GM21367 (cell line): ENCODE data around the gene TBC1D16.
"Not testable (repeated sequence)": the region's sequence is repeated elsewhere in the genome, so short reads cannot be mapped to it uniquely, and the experiment has no call there.

ENCODE experiments used
- ATAC-seq: cut with Tn5 transposase; IDR thresholded peaks from one replicate; pipeline ENCODE4 v1.9.1; 2021; ENCODE audit not compliant: unreplicated experiment

Gene TBC1D16

GRCh38 chr17:79977161-79977631 lies 58.5 kb downstream of the TBC1D16 start:
- no peak for ATAC-seq

- ATAC-seq: no peak
These were observed 59.2 kb downstream of the TBC1D16 start for GRCh38 chr17:79976451-79976850.

- ATAC-seq: no peak
These were observed 60.1 kb downstream of the TBC1D16 start for GRCh38 chr17:79975498-79976134.

- ATAC-seq: no peak
These were observed 60.8 kb downstream of the TBC1D16 start for GRCh38 chr17:79974566-79975497.

- ATAC-seq: no peak
These were observed 64.0 kb downstream of the TBC1D16 start for GRCh38 chr17:79971651-79972050.

GRCh38 chr17:79970576-79971068 lies 65.0 kb downstream of the TBC1D16 start:
- ATAC-seq: no peak

- no peak for ATAC-seq
These were observed 65.8 kb downstream of the TBC1D16 start for GRCh38 chr17:79969906-79970305.

GRCh38 chr17:79968116-79968515 lies 67.6 kb downstream of the TBC1D16 start:
- no peak for ATAC-seq

GRCh38 chr17:79966681-79967080 lies 69.0 kb downstream of the TBC1D16 start:
- ATAC-seq: no peak

GRCh38 chr17:79965806-79966205 lies 69.9 kb downstream of the TBC1D16 start:
- no peak for ATAC-seq

GRCh38 chr17:79962467-79962866 lies 73.2 kb downstream of the TBC1D16 start:
- not testable (repeated sequence) for ATAC-seq

- ATAC-seq: not testable (repeated sequence)
These were observed 74.1 kb downstream of the TBC1D16 start for GRCh38 chr17:79961567-79961966.

GRCh38 chr17:79960788-79961522 lies 74.7 kb downstream of the TBC1D16 start:
- no peak for ATAC-seq

- no peak for ATAC-seq
These were observed 76.6 kb downstream of the TBC1D16 start for GRCh38 chr17:79959042-79959441.

- ATAC-seq: no peak
These were observed 78.8 kb downstream of the TBC1D16 start for GRCh38 chr17:79956853-79957252.

- not testable (repeated sequence) for ATAC-seq
These were observed 79.3 kb downstream of the TBC1D16 start for GRCh38 chr17:79956441-79956735.

- no peak for ATAC-seq
These were observed 79.8 kb downstream of the TBC1D16 start for GRCh38 chr17:79955691-79956440.

- no peak for ATAC-seq
These were observed 80.5 kb downstream of the TBC1D16 start for GRCh38 chr17:79955167-79955549.

GRCh38 chr17:79954281-79955166 lies 81.1 kb downstream of the TBC1D16 start:
- no peak for ATAC-seq

GRCh38 chr17:79953335-79953734 lies 82.3 kb downstream of the TBC1D16 start:
- no peak for ATAC-seq
